ENCODE data around the gene COMMD7. TPM values are rescaled to one million over a fixed set of nuclear protein-coding genes. Genes with fewer than 3 reads are reported as not detected.

COMMD7 gene
- total and polyA plus RNA-seq, 4 donors = 26.1 to 53.4 (median 43.0) TPM

DNA sequence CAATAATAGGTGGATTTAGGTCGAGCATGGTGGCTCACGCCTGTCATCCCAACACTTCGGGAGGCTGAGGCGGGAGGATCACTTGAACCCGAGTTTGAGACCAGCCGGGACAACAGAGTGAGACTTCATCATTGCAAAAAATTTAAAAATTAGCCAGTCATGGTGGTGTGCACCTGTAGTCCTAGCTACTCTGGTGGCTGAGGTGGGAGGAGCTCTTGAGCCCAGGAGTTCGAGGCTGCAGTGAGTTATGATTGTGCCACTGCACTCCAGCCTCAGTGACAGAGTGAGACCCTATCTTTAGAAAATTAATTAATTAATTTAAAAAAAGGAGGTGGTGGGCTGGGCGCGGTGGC lies 56.1 kb downstream of the COMMD7 start:
- Histone ChIP-seq H3K27ac (ENCODE audit: low read depth in 1 of 2, low read length in 1 of 2) (no peak overlapping the region), H3K4me1 (ENCODE audit: control insufficient read depth in 5 of 5, insufficient read depth in 5 of 5, low read length in 5 of 5) (peaks cover 0 to 8% (median 5%) of the 10 kb centered on the region in 5 donors), H3K36me3 (ENCODE audit: control insufficient read depth in 4 of 4, insufficient read depth in 4 of 4, low read length in 4 of 4) (peaks cover 0 to 3% (median 0%) of the 10 kb centered on the region in 4 donors), H3K9me3 (ENCODE audit: control insufficient read depth in 4 of 4, insufficient read depth in 3 of 4, low read length in 3 of 4) (no peaks in the 10 kb centered on the region), H3K4me3 (no peak overlapping the region), H3K27me3 (ENCODE audit: control insufficient read depth in 3 of 3, insufficient read depth in 3 of 3, low read length in 2 of 3) (no peaks in the 10 kb centered on the region), H3K9ac (ENCODE audit: insufficient read depth in 1 of 2, low read length in 2 of 2) (no peak overlapping the region)
- TF ChIP-seq, protein P1, sequence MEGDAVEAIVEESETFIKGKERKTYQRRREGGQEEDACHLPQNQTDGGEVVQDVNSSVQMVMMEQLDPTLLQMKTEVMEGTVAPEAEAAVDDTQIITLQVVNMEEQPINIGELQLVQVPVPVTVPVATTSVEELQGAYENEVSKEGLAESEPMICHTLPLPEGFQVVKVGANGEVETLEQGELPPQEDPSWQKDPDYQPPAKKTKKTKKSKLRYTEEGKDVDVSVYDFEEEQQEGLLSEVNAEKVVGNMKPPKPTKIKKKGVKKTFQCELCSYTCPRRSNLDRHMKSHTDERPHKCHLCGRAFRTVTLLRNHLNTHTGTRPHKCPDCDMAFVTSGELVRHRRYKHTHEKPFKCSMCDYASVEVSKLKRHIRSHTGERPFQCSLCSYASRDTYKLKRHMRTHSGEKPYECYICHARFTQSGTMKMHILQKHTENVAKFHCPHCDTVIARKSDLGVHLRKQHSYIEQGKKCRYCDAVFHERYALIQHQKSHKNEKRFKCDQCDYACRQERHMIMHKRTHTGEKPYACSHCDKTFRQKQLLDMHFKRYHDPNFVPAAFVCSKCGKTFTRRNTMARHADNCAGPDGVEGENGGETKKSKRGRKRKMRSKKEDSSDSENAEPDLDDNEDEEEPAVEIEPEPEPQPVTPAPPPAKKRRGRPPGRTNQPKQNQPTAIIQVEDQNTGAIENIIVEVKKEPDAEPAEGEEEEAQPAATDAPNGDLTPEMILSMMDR (IDR thresholded peaks at IDR 0.05; ENCODE audit: control extremely low read depth, extremely low read depth) = no peak
- ATAC-seq (ENCODE audit: insufficient read depth, low FRiP score) = no peak
- no peak for DNase-seq
- 94 to 97% methylated on average over 9 of the region's 9 CpGs for WGBS, 2 donors

DNA sequence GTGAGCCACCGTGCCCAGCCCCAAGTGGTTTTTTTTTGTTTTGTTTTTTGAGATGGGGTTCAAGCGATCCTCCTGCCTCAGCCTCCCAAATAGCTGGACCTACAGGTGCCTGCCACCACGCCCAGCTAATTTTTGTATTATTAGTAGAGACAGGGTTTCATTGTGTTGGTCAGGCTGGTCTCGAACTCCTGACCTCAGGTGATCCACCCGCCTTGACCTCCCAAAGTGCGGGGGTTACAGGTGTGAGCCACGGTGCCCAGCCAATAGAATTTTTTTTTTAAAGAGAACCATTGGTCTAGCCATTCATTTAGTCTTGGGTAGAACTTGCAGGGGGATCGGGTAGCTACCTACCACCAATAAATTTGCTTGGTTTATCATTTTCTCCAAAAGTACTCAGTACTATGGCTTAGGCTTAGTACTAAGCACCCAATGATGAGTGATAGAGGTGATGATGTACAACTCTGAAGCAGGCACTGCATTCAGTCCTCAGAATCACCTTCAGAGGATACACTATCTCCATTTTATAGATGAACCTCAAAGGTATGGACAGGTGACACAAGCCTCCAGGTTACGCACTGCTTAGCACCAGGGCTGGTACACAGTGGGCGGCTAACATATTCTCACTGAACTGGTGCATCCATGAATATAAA lies 56.6 kb downstream of the COMMD7 start:
- Histone ChIP-seq H3K27me3 (ENCODE audit: control insufficient read depth in 3 of 3, insufficient read depth in 3 of 3, low read length in 2 of 3) (no peaks in the 10 kb centered on the region), H3K9ac (ENCODE audit: insufficient read depth in 1 of 2, low read length in 2 of 2) (no peak overlapping the region), H3K4me1 (ENCODE audit: control insufficient read depth in 5 of 5, insufficient read depth in 5 of 5, low read length in 5 of 5) (peaks cover 0 to 10% (median 5%) of the 10 kb centered on the region in 5 donors), H3K4me3 (no peak overlapping the region), H3K36me3 (ENCODE audit: control insufficient read depth in 4 of 4, insufficient read depth in 4 of 4, low read length in 4 of 4) (peaks cover 0 to 2% (median 0%) of the 10 kb centered on the region in 4 donors), H3K27ac (ENCODE audit: low read depth in 1 of 2, low read length in 1 of 2) (no peak overlapping the region), H3K9me3 (ENCODE audit: control insufficient read depth in 4 of 4, insufficient read depth in 3 of 4, low read length in 3 of 4) (no peaks in the 10 kb centered on the region)
- ATAC-seq (ENCODE audit: insufficient read depth, low FRiP score) = no peak
- no peak for DNase-seq
- TF ChIP-seq, protein P1 (IDR thresholded peaks at IDR 0.05; ENCODE audit: control extremely low read depth, extremely low read depth) = no peak
- 96 to 97% methylated on average over 10 of the region's 10 CpGs for WGBS, 2 donors

DNA sequence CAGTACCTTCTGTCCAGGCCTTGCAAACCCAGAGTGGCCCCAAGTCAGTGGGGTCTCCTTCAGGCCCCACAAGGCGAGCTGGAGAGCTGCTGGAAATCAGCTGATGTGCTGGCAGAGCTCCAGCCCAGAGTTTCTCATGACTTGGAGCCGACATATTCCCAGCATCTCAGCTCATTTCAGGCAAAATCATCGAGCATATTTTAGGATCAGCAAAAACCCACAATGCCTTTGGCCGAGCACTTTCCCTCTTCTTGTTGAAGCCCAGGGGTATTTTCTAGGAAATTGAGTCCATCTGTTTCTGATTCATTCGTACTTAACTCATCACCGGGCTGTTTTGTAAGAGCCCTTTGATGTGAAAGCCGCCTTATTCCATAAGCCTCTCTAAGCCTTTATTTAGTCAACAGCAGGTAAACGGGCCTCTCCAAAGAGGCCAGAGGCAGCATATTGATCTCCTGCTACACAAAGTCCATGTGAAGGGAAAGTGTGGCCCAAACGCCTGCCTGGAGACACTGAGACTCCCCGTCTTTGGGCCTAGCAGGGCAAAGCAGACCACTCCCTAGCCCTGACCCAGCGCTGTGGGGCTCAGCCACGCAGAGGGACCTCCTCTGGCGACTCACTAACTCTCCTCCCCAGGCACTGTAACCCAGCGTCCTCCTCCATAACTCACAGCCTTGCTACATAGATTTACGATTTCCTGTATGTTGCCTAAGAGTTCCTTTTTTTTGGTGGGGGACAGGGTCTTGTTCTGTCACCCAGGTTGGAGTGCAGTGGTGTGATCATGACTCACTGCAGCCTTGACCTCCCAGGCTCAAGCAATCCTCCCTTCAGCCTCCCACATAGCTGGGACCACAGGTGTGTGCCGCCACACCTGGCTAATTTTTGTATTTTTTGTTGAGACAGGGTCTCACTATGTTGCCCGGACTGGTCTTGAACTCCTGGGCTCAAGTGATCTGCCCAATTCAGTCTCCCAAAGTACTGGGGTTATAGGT lies 57.4 kb downstream of the COMMD7 start:
- H3K27me3 ChIP-seq (ENCODE audit: control insufficient read depth in 3 of 3, insufficient read depth in 3 of 3, low read length in 2 of 3) = no peaks in the 10 kb centered on the region
- no peaks in the 10 kb centered on the region for H3K9me3 ChIP-seq (ENCODE audit: control insufficient read depth in 4 of 4, insufficient read depth in 3 of 4, low read length in 3 of 4)
- 37 to 50% methylated on average over 17 of the region's 17 CpGs for WGBS, 2 donors
- DNase-seq (peak; percentile 76 to 90 (median 85)), ATAC-seq (ENCODE audit: insufficient read depth, low FRiP score) (no peak)
- H3K9ac ChIP-seq (ENCODE audit: insufficient read depth in 1 of 2, low read length in 2 of 2) = peak overlapping the region in 1 of 2 donors; percentile 25
- H3K27ac ChIP-seq (ENCODE audit: low read depth in 1 of 2, low read length in 1 of 2) = no peak overlapping the region
- H3K4me3 ChIP-seq = no peak overlapping the region
- H3K4me1 ChIP-seq (ENCODE audit: control insufficient read depth in 5 of 5, insufficient read depth in 5 of 5, low read length in 5 of 5) = peaks cover 0 to 15% (median 5%) of the 10 kb centered on the region in 5 donors
- TF ChIP-seq, protein P1 (IDR thresholded peaks at IDR 0.05; ENCODE audit: control extremely low read depth, extremely low read depth) = no peak
- peaks cover 0 to 2% (median 0%) of the 10 kb centered on the region in 4 donors for H3K36me3 ChIP-seq (ENCODE audit: control insufficient read depth in 4 of 4, insufficient read depth in 4 of 4, low read length in 4 of 4)
